CD4-positive, alpha-beta T cell treated with Interleukin-1 beta for 1 hour (primary cell): ENCODE results near the gene RBFOX1.

ENCODE experiments used
- DNase-seq, 2 donors: peaks; one replicate each; pipeline ENCODE4 v3.0.0-alpha.2; 2020 to 2022

RBFOX1 gene

DNA sequence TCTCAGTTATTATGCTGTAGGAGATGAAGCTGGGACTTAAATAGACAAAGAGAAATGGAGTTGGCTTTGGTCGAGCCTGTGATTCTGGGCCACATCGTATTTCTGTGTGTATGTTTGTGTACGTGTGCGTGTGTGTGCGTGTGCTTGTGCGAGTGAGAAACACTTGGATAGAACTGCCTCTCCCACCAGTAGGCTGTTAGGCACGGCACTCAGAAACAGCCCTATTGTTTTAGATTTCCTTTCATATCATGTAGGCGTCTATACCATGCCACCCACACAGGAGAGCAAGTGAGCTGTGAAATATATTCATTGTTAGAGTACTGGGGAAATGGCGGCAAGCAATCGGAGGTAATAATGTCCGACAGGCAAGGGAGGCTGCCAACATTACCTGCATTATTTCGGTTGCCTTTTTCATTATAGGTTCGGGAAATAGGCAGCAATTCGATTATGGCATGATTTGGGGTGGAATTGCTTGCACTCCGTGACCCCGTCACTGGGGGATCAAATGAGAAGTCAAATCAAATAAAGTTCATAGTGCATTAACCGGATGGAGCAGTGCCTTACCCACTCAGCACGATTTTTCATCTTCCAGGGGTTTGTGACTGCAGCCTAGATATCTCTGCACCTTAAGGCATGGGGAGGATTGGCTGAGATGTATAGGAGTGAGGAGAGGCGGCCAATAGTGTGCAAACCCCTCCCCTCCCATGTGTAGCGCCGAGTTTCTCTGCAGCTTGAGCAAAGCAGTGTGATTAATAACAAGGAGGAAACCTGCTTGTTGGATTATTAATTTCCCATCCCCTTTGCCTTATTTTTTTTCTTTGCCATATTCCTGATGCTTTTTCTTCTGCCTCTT lies 89.6 kb downstream of the RBFOX1 start:
- DNase-seq = no peak

DNA sequence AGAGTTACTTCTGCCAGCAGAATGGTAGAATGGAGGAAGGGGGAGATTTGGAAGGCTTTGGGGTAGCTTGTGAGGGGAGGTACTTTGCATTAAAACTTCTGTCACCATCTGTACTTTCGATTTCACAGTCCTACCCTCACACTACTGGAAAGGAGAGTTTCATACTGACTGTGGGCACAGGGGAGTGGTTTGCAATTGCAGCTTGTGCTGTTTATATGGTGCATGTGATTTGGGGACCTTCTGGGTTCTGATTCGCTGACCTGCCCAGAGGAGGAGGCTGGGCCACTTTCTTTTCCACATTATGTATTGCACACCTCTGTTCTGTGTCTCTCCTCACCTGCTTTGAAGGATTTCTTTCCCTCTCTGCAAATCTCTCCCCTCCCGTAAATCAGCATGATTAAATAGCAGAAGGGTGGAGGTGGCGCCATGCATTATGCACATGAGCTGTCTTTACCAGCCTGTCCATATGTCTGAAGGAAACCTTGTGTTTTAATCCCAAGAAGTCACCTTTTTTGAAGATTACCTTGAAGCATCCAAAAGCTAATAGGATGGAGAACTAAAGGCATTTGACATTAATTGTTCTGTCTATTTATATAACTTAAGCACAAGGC lies 90.9 kb downstream of the RBFOX1 start:
- no peak for DNase-seq

GRCh38 chr16:7426161-7426560 lies 93.5 kb downstream of the RBFOX1 start:
- no peak for DNase-seq

- DNase-seq = no peak
Observed at GRCh38 chr16:7431723-7432122, 99.1 kb downstream of the RBFOX1 start.

- DNase-seq = no peak
Observed at GRCh38 chr16:7436306-7436705, 103.7 kb downstream of the RBFOX1 start.

DNA sequence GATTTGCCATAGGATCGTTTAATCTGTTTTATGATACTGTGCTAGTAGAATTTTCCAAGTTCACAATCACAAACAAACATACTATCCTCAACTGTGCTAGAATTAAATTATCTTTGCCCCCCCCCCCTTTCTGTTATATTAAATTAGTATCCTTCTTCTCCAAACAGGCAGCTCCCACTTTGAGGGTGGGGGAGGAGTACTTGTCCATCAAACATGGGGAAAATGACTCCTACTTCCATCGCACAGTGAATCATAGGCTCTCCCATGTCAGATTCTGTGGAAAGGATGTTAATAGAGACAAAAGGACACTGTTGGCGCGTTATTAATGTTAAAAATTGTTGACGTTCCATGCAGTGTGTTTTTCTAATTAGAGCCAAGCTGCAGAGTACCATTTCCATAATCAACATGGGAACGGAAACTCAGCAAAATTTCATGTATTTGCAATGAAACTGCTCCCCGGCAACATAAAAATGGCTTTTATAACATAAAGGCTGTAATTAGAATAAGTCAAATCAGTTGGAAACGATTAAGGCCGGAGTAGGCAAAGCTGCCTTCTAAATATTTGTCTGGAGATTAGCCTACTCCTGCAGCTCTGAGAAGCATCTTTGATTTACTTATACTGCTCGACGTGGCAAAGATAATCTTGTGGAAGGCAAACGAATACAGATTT lies 104.6 kb downstream of the RBFOX1 start:
- DNase-seq = no peak

DNA sequence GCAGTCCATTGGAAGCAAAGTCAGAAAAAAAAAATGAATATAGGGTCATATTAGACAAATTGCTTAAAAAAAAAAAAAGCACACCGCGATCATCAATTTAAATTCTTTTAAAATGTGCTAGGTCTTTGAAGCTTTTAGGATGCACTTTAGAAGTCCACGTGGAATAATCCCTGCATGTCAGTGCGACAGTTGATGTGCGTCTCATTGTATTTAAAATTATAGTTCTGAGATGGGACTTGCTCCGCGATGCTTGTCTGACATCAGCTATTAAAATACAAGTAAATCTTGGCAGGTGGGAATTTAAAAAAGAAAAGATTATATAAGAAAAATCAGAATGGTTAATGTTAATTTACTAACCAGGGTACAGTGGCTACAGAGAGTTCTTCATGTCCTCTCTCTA lies 105.2 kb downstream of the RBFOX1 start:
- no peak for DNase-seq

- DNase-seq = no peak
Observed at GRCh38 chr16:7438601-7439000, 106.0 kb downstream of the RBFOX1 start.

GRCh38 chr16:7439518-7439917 lies 106.9 kb downstream of the RBFOX1 start:
- no peak for DNase-seq

DNA sequence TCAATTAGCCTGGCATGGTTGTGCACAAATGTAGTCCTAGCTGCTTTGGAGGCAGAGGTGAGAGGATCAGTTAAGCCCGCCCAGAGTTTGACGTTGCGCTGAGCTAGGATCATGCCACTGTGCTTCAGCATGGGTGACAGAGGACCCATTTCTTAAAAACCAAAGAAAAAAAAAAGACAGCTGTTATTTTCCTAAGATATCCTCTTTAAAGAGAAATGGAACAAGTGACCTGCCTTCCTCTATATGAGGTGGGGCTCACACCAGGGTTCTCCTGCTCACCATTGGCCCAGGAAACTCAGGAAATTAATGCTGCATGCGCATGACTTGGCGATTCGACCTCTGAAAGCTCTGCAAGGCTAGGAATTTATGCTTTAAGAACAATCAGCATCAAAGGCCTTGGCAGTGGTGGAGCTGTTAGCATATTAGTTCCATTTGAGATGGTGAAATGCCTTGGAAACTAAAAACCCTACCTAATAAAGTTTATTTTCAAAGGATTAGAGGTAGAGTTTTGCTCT lies 108.3 kb downstream of the RBFOX1 start:
- no peak for DNase-seq

DNA sequence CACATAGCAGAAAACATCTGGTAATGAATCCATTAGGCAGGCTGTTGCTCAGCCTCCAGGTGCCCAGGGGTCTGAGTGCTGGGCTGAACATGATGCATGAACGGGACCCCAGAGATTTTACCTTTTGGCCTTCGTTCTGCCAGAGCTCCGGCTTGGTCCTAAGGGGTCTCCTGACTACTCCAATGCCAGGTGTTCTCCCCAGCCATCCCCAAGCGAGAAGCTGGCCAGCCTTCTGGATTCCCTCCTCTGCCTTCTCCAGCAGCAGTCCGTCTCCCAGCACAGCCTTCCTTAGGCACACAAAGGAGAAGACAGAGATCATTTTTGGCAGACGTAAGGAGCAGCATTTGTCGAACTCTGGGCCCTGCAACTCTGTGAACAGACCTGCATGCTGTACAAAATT lies 109.4 kb downstream of the RBFOX1 start:
- DNase-seq = no peak

- DNase-seq = no peak
Observed at GRCh38 chr16:7443142-7443541, 110.5 kb downstream of the RBFOX1 start.

- no peak for DNase-seq
Observed at GRCh38 chr16:7443648-7444365, 111.2 kb downstream of the RBFOX1 start.

GRCh38 chr16:7449306-7449705 lies 116.7 kb downstream of the RBFOX1 start:
- DNase-seq = no peak

- DNase-seq = no peak
Observed at GRCh38 chr16:7449808-7450207, 117.2 kb downstream of the RBFOX1 start.

GRCh38 chr16:7450440-7450839 lies 117.8 kb downstream of the RBFOX1 start:
- DNase-seq = no peak

DNA sequence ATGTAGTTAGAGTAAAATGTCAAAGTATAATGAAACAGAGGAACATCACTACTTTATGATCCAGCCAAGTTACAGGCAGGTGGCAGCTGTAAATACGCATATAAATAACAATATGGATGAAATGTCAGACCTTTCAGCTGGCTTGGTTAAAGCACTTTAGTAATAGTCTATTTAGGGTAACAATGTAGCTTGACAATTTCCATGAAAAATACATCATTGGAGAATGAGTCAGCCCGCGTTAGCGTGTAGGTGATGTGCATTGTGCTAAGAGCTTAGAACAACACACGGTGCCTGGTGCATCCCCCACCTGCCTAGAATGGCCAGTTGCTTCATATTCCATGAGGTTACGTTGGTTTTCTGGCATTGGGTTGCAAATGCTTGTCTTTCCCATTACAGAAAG lies 119.4 kb downstream of the RBFOX1 start:
- no peak for DNase-seq

DNA sequence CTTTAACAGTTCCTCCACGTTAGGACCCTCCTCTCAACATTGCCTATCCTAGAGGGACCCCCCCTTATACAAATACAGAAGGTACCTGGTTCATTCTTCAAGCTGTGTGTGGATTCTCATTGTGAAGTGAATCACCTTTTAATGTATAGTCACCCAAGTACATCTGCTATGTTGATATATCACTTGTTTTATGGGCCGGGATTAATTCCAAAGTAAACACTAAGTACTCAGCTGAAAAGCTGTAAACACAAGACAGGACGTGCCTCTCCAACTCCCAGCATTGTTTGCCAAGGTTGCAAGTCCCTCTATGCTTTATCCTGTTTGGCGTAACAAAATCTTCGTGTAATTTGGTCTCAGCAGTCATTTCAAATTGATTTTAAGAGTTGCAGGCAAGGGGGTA lies 123.6 kb downstream of the RBFOX1 start:
- DNase-seq = no peak

DNA sequence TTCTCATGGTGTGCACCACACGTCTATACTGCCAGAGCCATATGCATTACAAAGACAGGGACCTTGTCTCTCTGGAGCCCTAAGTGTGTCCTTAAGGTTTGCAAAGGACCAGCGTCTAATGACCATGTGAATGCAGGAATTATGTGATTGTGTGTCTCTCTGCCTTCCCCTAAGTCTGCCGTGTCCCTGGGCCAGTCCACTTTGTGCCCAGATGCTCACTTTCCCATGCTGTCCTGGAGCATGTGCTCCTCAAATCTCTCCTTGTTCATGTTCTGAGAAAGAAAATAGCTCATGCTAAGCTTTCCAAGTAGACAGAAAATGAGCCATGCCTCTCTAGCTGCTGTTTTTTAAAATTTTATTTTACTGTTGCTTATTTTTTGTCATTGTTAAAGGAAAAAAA lies 125.5 kb downstream of the RBFOX1 start:
- DNase-seq = no peak

DNA sequence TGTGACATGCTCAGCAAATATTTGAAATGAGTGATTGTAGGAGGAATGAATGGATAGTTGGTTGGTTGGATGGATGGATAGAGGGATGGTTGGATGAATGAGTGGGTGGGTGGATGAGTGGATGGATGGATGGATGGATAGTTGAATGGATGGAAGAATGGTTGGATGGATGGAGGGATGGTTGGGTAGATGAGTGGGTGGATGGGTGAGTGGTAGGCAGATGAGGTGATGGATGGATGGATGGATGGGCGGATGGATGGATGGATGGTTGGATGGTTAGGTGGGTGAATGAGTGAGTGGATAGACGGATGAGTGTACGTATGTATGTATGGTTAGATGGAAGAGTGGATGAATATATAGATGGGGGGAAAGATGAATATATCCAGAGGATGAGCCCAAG lies 137.7 kb downstream of the RBFOX1 start:
- no peak for DNase-seq

DNA sequence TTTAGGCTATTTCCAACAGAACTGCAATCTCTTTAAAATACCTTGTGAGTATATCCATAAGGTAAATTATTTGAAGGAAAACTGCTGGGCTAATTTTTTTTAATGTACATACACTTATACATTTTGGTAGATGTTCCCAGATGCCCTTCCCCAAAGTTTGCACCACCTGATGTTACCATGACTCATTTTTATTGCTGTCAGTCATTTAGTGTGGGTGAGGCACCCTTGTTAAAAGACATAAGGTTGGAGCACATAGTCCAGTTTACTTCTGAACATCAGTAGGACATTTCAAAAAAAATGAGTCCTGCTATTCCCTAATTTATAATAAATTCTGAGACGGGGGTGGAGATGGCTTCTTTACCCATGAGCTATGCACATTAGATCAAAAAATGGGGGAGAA lies 138.6 kb downstream of the RBFOX1 start:
- DNase-seq = no peak

DNA sequence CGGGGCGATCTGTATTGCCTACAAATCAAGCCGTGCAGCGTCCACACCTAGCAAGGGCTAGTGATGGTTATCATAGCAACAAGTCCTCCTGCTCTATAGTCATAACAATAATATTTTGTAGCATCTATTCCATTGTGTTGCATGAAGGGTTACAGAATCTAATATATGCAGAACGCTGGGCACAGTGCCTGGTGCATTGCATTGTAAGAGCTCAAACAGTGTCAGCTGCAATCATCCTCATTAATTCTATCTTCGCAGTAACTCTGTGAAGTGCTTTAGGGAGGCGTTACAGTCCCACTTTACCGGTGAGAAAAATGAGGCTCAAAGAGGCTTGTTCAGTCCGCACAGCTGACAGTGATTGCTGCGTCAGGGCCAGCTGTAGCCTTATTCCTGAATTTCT lies 149.4 kb downstream of the RBFOX1 start:
- no peak for DNase-seq

- DNase-seq = no peak
Observed at GRCh38 chr16:7482596-7483290, 150.1 kb downstream of the RBFOX1 start.
